ENCODE results near the gene PIP4K2C. TPM values are rescaled to one million over a fixed set of nuclear protein-coding genes. Genes with fewer than 3 reads are reported as not detected.
A peak's percentile ranks its signal among the peaks of the same experiment; 100 is the strongest.

Gene PIP4K2C
- total RNA-seq, 2 experiments from 2014 or later: 21.4 to 22.2 TPM

DNA sequence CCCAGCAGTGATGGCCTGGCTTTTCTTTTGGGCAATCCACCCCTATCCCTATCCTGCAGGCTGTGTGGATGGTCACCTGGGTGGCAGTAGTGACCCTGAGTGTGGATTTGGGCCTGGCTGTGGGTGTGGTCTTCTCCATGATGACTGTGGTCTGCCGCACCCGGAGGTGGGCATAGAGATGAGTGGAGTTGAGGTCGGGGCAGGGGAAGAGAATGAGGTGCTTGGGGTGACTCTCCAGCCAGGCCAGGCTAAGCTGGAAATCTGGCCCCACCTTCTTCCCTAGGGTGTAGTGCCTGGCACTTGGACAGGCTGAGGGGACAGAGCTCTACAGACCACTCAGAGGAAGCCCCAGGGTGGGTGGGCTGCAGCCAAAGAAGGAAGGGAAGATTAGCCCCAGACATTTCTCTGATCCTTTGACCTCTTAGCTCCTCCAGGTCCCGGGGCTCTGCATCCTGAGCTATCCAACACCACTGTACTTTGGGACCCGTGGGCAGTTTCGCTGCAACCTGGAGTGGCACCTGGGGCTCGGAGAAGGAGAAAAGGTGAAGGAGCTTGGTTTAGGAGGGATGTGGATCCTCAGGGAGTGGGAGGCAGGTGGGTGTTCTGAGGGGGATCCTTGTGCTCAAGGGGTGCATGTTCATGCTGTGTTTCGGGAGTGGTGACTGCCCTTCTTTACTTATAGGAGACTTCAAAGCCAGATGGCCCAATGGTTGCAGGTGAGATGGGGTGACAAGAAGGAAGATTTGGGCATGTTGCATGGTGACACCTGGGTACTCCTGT, 33.6 kb downstream of the PIP4K2C start:
- H3K9me3 Mint-ChIP-seq (ENCODE audit: low read depth): no peaks in the 10 kb centered on the region
- H3K27me3 Mint-ChIP-seq: peaks cover 94% of the 10 kb centered on the region
- no peaks in the 10 kb centered on the region for H3K36me3 Mint-ChIP-seq
- no peak for ATAC-seq
- H3K4me3 Mint-ChIP-seq: no peak overlapping the region
- CTCF ChIA-PET: interaction anchor here (1.2 to 5.5 kb wide), 5 partner anchors 8 to 166 kb away, joined by 3 to 46 read pairs (median 6); partner anchors contain the start of gene B4GALNT1
- DNase-seq: no peak
- H3K27ac Mint-ChIP-seq: no peak overlapping the region
- H3K4me1 Mint-ChIP-seq: peaks cover 31% of the 10 kb centered on the region

- no peak for DNase-seq
- H3K27ac Mint-ChIP-seq: no peak overlapping the region
- H3K36me3 Mint-ChIP-seq: no peaks in the 10 kb centered on the region
- peaks cover 28% of the 10 kb centered on the region for H3K4me1 Mint-ChIP-seq
- CTCF ChIA-PET: interaction anchor here (1.2 to 5.5 kb wide), 3 partner anchors 43 to 167 kb away, joined by 3 to 46 read pairs (median 9); no protein-coding TSS in a partner anchor
- no peak overlapping the region for H3K4me3 Mint-ChIP-seq
- no peak for ATAC-seq
- peaks cover 94% of the 10 kb centered on the region for H3K27me3 Mint-ChIP-seq
- H3K9me3 Mint-ChIP-seq (ENCODE audit: low read depth): no peaks in the 10 kb centered on the region
Observed at GRCh38 chr12:57625261-57626032, 34.5 kb downstream of the PIP4K2C start.

DNA sequence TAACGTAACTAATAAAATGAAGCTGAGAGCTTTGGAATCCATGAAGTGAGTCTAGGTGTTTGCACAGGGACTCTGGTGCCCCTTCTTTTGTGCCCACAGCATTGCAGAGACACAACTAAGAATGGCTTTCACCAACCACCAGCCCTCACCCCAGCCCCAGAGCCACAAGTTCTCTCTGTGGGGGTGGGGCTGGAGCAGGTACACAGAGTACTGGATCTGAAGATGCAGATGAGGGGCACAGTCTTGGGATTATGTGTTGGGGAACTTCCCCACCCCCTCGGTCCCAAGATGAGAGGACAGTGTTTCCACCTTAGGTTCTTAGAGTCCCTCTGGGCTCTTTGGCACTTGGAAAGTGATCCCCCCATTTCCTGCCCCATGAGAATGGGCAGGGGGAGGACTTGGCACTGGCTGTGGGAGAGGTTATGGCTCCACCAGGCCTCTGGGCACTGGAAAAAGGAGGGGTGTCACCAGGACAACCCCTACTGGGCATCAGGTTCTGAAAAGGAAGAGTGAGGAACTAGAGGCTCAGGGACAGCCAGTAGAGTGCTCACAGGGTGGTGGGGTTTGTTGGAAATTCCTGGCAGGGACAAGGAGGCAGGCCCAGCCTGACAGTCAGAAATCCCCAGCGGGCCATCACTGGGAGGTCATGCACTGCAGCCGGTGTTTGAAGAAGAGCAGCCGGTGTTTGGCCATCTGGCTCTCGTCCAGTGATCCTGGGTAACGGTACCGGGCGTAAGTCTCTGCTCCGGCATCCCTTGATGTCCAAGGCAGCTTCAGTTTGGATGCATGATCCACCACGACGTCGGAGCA, 35.3 kb downstream of the PIP4K2C start:
- CTCF ChIA-PET: interaction anchor here (1.1 to 5.5 kb wide), 4 partner anchors 11 to 167 kb away, joined by 4 to 46 read pairs (median 8); no protein-coding TSS in a partner anchor
- no peak overlapping the region for H3K4me3 Mint-ChIP-seq
- no peaks in the 10 kb centered on the region for H3K36me3 Mint-ChIP-seq
- H3K9me3 Mint-ChIP-seq (ENCODE audit: low read depth): no peaks in the 10 kb centered on the region
- H3K27me3 Mint-ChIP-seq: peaks cover 94% of the 10 kb centered on the region
- no peak overlapping the region for H3K27ac Mint-ChIP-seq
- ATAC-seq: no peak
- H3K4me1 Mint-ChIP-seq: peaks cover 19% of the 10 kb centered on the region
- DNase-seq: peak; percentile 33

- Mint-ChIP-seq H3K27ac (no peak overlapping the region), H3K27me3 (peaks cover 93% of the 10 kb centered on the region), H3K4me3 (no peak overlapping the region), H3K36me3 (no peaks in the 10 kb centered on the region), H3K9me3 (ENCODE audit: low read depth) (no peaks in the 10 kb centered on the region), H3K4me1 (peaks cover 13% of the 10 kb centered on the region)
- ATAC-seq: no peak
- CTCF ChIA-PET: interaction anchor here (0.5 to 5.5 kb wide), 14 partner anchors 8 to 169 kb away, joined by 3 to 46 read pairs (median 3); partner anchors contain the start of genes DCTN2 and DTX3
- peak; percentile 8 for DNase-seq
Observed at GRCh38 chr12:57626921-57627445, 36.0 kb downstream of the PIP4K2C start.

GRCh38 chr12:57627501-57628279, 36.7 kb downstream of the PIP4K2C start:
- CTCF ChIA-PET: interaction anchor here (0.5 to 5.5 kb wide), 14 partner anchors 8 to 169 kb away, joined by 3 to 46 read pairs (median 3); partner anchors contain the start of genes DCTN2 and DTX3
- Mint-ChIP-seq H3K4me3 (no peak overlapping the region), H3K27me3 (peaks cover 89% of the 10 kb centered on the region), H3K4me1 (peaks cover 11% of the 10 kb centered on the region), H3K27ac (no peak overlapping the region), H3K36me3 (no peaks in the 10 kb centered on the region), H3K9me3 (ENCODE audit: low read depth) (no peaks in the 10 kb centered on the region)
- ATAC-seq (peak; percentile 52), DNase-seq (peak; percentile 42)

DNA sequence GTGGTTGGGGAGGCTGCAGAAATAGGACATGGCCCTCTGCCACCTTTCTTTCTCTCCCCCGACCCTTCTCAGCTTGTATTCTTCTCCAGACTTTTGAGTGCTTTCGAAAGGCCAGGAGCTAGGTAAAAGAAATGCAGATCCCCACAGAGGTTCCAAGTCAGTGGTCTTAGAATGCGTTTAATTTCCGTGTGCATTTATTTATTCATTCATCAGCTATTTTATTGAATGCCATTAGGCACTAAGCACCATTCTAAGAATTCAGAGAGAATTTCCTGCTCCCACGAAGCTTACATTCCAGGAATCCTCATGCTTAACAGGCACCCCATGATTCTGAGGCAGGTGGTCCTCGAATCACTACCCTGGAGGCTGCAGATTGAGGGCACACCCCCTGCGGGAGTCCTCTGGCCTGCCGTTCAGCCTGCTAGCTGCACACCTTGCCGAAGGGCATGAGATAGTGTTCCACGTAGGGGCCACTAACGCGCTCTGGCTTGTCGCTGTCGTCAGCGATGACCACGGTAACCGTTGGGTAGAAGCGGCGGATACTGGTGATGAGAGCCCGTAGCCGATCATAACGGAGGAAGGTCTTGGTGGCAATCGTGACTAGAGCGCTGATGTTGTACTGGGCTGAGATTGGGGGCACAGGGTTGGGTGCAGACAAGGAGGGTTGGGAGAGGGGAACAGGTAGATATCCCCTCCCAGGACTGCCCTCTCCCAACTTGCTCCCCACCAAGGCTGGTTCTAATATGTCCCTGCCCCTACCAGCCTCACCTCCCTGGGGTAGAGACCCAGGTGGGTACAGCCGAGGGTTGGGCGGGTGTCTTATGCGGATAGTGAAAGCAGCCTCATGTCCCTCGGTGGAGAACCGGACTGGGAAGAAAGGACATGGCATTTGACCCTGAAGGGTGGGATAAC, 37.5 kb downstream of the PIP4K2C start:
- Mint-ChIP-seq H3K9me3 (ENCODE audit: low read depth) (no peaks in the 10 kb centered on the region), H3K27ac (no peak overlapping the region), H3K4me3 (no peak overlapping the region), H3K27me3 (peaks cover 85% of the 10 kb centered on the region), H3K4me1 (peaks cover 15% of the 10 kb centered on the region), H3K36me3 (no peaks in the 10 kb centered on the region)
- ATAC-seq (no peak), DNase-seq (no peak)
- CTCF ChIA-PET: interaction anchor here (1.0 to 5.5 kb wide), 4 partner anchors 9 to 46 kb away, joined by 3 to 46 read pairs (median 5); partner anchors contain the start of genes DTX3 and PIP4K2C

GRCh38 chr12:57629897-57630471, 39.0 kb downstream of the PIP4K2C start:
- Mint-ChIP-seq H3K9me3 (ENCODE audit: low read depth) (no peaks in the 10 kb centered on the region), H3K27me3 (peaks cover 81% of the 10 kb centered on the region), H3K4me3 (no peak overlapping the region), H3K36me3 (no peaks in the 10 kb centered on the region), H3K4me1 (peaks cover 17% of the 10 kb centered on the region), H3K27ac (no peak overlapping the region)
- DNase-seq (no peak), ATAC-seq (no peak)
- CTCF ChIA-PET: interaction anchor here (0.8 to 6.8 kb wide), 9 partner anchors 8 to 171 kb away, joined by 3 to 59 read pairs (median 3); partner anchors contain the start of gene OS9

DNA sequence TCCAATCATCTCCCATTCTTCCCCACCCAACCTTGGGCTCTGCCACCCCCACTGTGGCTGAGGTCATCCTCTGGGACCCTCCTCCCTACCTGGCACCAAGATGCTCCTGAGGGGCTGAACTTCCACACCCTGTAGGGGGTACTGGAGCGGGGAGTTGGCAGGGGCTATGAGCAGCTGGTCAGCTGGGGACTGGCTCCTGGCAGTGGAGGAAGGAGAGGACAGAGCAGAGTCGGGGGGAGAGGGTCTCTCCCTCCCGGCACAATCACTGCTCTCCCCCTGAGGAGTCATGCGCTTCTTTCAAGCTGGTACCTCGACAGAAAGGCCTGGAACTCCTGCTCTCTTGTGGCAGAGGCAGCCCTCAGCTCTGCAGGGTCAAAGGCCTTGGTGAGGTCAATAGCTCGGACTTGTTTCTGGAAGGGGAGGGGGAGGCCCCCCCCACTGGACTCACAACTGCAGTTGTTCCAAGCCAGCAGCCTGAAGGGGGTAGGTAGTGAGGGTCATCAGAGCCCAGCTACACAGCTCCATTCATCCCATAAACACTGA, 40.0 kb downstream of the PIP4K2C start:
- peaks cover 17% of the 10 kb centered on the region for H3K4me1 Mint-ChIP-seq
- no peak overlapping the region for H3K4me3 Mint-ChIP-seq
- ATAC-seq (no peak), DNase-seq (no peak)
- CTCF ChIA-PET: interaction anchor here (0.8 to 6.8 kb wide), 9 partner anchors 8 to 172 kb away, joined by 3 to 59 read pairs (median 5); no protein-coding TSS in a partner anchor
- peaks cover 74% of the 10 kb centered on the region for H3K27me3 Mint-ChIP-seq
- no peak overlapping the region for H3K27ac Mint-ChIP-seq
- no peaks in the 10 kb centered on the region for H3K36me3 Mint-ChIP-seq
- no peaks in the 10 kb centered on the region for H3K9me3 Mint-ChIP-seq (ENCODE audit: low read depth)

GRCh38 chr12:57631566-57632072, 40.6 kb downstream of the PIP4K2C start:
- ATAC-seq (no peak), DNase-seq (no peak)
- Mint-ChIP-seq H3K9me3 (ENCODE audit: low read depth) (no peaks in the 10 kb centered on the region), H3K4me1 (peaks cover 17% of the 10 kb centered on the region), H3K4me3 (peak overlapping the region; percentile 20), H3K27me3 (peaks cover 67% of the 10 kb centered on the region), H3K27ac (no peak overlapping the region), H3K36me3 (no peaks in the 10 kb centered on the region)
- CTCF ChIA-PET: interaction anchor here (1.2 to 6.8 kb wide), 5 partner anchors 9 to 173 kb away, joined by 5 to 59 read pairs (median 10); no protein-coding TSS in a partner anchor

DNA sequence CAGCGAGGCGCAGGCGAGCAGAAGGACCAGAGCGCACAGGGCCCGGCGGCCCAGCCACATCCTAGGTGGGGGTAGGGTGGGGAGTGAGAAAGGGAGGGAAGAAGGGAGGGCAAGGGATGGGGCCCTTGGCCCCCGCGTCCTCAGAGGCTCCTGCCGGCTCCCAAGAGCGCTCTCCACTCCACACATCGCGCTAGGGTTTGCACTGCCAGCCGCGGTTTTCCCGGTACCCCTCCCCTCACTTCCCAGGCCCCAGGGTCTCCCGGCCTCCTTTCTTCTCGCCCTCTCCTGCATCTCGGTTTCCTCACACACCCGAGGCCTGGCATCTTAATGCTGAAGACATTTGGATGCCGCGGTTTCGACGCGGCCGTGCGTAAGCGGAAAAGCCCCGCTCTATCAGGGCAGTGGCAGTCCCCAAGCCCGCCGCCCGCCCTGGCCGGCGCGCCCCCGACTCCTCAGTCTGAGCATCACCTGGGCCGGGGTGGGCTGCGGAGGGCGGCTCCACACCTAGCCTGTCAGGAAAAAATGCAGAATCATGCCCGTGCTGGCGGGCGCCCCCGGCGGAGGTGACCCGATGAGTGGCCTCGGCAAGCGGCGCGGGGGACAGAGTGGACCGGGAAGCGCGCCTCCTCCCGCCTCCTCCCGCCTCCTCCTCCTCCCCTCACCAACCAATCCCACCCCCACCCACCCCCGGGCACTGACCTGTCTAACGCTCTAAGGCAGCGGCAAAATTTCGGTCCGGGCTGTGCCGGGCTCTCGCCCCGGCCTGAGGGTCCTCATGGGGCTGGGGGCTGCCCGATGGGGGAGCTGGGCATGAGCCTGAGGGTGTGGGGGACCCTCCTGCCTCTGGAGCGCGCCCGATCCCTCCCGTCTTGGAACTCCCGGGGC, 41.3 kb downstream of the PIP4K2C start:
- H3K27me3 Mint-ChIP-seq: peaks cover 63% of the 10 kb centered on the region
- H3K27ac Mint-ChIP-seq: no peak overlapping the region

More for the DNA sequence above, 41.3 kb downstream of the PIP4K2C start:
- Mint-ChIP-seq H3K9me3 (ENCODE audit: low read depth) (no peaks in the 10 kb centered on the region), H3K36me3 (no peaks in the 10 kb centered on the region), H3K4me1 (peaks cover 12% of the 10 kb centered on the region), H3K4me3 (peak overlapping the region; percentile 53)
- ATAC-seq (peak; percentile 25), DNase-seq (no peak)
- CTCF ChIA-PET: interaction anchor here (0.6 to 6.8 kb wide), 24 partner anchors 8 to 179 kb away, joined by 3 to 59 read pairs (median 6); partner anchors contain the start of genes GLI1 and OS9

Measured in activated CD8-positive, alpha-beta memory T cell treated with anti-CD3 and anti-CD28 coated beads, Interleukin-2, amount 10 ng/mL, durations not matched to agents 7 days and 5 days (primary cell).